Fibroblast of mammary gland (primary cell): ENCODE results near the gene IP6K3.
A peak's percentile ranks its signal among the peaks of the same experiment; 100 is the strongest.

ENCODE experiments used
- DNase-seq: peaks from one replicate; pipeline ENCODE4 v3.0.0-alpha.2; 2010; ENCODE audit warnings: low read depth
- H3K4me3 ChIP-seq: 2 replicates; pipeline ENCODE4 v1.5.1; 2011; ENCODE audit warnings: low read depth, mild to moderate bottlenecking, low read length, moderate library complexity; ENCODE audit not compliant: control insufficient read depth
- TF ChIP-seq, protein P1 (sequence below): conservative IDR thresholded peaks from 2 replicates; pipeline ENCODE4 v1.5.1; 2011; ENCODE audit warnings: low read depth, low read length, inconsistent platforms; ENCODE audit not compliant: control insufficient read depth, insufficient read depth

IP6K3 gene

DNA sequence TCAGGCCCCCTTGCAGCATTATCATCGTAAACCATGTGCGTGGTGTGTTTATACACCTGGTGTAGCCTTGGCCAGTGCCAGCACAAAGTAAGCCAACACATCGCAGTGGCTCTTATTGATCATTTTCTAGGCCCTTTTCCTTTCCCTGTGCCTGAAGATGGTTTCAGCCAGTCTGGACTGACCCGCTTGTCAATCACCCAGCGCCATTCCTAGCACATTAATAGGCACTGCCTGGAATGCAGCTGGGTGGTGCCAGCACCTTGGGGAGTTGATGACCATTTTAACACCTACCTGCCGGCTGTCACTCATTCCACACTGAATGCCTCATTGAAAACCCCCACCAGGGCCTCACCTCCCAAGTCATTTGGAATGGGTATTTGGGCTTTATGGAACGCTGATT, 30.3 kb downstream of the IP6K3 start:
- TF ChIP-seq, protein P1, sequence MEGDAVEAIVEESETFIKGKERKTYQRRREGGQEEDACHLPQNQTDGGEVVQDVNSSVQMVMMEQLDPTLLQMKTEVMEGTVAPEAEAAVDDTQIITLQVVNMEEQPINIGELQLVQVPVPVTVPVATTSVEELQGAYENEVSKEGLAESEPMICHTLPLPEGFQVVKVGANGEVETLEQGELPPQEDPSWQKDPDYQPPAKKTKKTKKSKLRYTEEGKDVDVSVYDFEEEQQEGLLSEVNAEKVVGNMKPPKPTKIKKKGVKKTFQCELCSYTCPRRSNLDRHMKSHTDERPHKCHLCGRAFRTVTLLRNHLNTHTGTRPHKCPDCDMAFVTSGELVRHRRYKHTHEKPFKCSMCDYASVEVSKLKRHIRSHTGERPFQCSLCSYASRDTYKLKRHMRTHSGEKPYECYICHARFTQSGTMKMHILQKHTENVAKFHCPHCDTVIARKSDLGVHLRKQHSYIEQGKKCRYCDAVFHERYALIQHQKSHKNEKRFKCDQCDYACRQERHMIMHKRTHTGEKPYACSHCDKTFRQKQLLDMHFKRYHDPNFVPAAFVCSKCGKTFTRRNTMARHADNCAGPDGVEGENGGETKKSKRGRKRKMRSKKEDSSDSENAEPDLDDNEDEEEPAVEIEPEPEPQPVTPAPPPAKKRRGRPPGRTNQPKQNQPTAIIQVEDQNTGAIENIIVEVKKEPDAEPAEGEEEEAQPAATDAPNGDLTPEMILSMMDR = no peak
- no peak for DNase-seq
- no peak overlapping the region for H3K4me3 ChIP-seq

DNA sequence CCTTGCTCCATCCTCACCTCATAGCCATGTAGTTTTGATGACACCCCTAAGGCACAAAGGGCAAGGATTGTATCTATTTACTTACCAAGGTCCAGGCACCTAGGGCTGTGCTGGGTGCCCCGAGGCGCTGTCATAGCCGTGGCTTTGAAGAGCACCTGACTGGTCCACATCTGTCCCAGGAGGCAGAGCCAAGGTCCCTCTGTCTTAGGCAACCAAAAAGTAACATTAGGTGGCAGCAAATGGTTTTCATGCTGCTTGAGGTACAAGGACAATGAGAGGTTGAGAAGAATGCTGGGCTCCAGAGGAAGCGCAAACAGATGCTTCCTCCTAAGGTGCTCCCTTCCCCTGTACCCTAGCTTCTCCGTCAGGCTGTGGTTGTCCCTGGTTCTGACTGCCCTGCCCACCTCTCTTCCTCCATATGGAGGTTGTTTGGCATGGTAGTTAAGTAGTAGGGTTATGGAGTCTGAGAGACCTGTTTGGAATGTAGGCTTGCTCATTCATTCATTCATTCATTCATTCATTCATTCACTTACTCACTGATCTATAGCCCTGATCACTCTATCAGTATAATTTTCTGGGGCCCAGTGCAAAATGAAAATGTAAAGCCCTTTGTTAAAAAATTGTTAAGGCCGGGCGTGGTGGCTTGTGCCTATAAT, 32.2 kb downstream of the IP6K3 start:
- no peak overlapping the region for H3K4me3 ChIP-seq
- TF ChIP-seq, protein P1 = no peak
- DNase-seq = no peak

DNA sequence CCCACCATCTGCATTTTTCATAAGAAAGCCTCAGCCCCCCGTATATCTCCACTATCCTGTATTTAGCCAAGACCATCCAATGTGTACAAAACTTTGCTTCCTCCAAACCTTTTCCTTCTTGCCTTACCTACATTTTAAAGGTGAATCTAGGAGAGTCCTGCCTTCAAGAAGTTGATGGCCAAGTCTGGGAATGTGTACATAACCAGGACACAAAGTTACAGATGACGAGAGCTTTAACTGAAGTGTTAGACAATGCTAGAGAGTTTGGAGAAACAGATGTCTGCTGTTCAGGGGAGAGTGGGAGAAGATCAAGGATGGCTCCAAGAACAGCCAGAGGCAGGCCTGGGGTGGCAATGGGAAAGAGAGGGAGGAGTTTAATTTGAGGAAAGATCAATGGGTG, 32.9 kb downstream of the IP6K3 start:
- H3K4me3 ChIP-seq = no peak overlapping the region
- DNase-seq = no peak
- TF ChIP-seq, protein P1 = no peak

DNA sequence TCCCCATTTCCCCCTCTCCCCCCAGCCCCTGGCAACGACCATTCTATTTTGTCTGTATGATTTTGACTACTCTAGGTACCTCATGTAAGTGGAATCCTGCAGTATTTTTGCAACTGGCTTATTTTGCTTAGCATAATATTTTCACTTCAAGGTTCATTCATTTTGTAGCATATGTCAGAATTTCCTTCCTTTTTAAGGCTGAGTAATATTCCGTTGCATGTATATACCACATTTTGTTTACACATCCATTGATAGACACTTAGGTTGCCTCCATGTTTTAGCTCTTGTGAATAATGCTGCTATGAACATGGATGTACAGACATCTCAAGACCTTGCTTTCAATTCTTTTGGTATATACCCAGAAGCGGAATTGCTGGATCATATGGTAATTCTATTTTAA, 33.8 kb downstream of the IP6K3 start:
- H3K4me3 ChIP-seq = no peak overlapping the region
- DNase-seq = no peak
- TF ChIP-seq, protein P1 = no peak

DNA sequence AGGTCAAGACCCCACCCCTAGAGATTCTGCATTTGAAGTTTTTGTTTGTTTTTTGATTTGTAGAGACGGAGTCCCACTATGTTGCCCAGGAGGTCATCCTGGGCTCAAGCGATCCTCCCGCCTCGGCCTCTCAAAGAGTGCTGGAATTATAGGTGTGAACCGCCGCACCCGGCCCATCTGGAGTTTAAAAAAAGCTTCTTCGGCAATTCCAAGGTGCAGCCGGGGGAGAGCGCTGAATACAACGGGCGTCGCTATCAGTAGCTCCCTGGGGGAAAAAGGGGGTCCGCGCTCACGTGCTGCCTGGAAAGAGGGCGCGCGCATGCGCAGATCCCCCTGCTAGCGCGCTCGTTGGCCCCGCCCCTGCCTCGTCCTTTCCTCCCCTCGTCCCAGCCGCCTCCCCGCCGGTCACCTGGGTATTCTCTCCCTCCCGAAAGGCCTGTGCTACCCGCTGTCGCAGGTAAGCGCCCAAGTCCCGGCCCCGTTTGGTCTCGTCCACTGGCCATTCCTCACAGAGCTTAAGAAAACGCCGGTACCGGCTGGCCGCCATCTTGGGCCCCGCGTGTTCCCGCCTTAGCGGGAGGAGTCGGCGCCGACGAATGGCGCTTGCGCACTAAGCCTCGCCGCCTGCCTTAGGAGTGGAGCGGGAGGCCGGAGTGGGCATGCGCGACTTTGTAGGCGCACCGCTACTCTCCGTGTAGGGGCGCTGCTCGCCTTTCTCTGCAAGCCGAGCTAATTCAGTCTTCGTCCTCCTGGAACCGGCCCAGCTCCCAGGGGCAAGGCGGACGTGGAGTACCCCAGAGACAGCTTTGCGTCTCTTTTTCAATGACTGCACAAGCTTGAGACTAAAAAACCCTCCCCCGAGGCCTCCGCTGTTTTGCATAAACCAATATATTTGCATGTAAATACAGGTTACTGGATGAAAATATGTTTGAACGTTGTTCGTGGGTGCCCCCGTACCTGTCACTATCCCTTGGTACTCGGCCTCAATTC, 35.3 kb downstream of the IP6K3 start, which contains the start of gene UQCC2:
Gene UQCC2 (minus strand): TSS at position 561 of the 990 bp plus-strand sequence. CDS start 14 bp downstream, at position 547.
- DNase-seq = peak; percentile 95
- TF ChIP-seq, protein P1 = peak; percentile 54
- peak within 1 kb of the TSS; percentile 90 for H3K4me3 ChIP-seq

DNA sequence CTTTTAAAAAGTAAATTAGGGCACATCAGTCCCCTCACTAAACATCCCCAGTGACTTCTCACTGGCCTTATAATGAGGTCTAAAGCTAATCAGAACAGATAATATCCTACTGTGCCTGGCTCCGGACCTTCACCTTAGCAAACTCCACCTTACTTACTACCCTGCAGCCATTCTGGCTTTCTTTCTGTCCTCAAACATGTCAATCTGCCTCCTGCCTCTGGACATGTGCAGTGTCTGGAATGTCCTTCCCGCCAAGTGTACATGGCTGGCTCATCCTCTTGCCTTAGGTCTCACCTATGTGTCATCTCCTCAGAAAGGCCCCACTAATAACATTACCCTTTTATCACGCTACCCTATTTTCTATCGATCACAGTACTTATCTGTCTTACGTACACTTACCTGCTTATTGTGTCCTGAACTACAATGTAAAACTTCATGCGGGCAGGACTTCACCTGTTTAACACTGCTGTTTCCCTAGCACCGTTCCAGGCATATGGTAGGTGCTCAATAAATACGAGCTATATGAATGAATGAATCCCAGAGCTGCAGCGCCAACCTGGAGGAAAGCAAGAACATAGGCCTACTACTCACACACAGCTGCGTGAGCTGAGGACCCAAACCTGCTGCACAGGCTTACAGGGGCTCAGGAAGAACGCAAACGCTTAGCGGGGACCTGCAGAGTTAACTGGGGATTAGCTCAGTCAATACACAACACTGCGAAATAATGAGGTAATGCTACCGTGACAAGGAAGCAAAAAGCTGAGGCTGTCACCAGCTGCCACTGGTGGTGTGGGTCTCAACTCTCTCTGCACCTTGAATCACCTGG, 36.2 kb downstream of the IP6K3 start:
- H3K4me3 ChIP-seq = peak overlapping the region; percentile 90
- TF ChIP-seq, protein P1 = no peak
- no peak for DNase-seq
